HG02970 (cell line): ENCODE data around the gene KLHL7.
A peak's percentile ranks its signal among the peaks of the same experiment; 100 is the strongest.

Experiments used
- ATAC-seq: cut with Tn5 transposase; IDR thresholded peaks from one replicate; pipeline ENCODE4 v1.9.1; 2021; ENCODE audit warnings: mild to moderate bottlenecking, moderate library complexity, moderate number of reproducible peaks; ENCODE audit not compliant: unreplicated experiment, low FRiP score

Gene KLHL7, protein sequence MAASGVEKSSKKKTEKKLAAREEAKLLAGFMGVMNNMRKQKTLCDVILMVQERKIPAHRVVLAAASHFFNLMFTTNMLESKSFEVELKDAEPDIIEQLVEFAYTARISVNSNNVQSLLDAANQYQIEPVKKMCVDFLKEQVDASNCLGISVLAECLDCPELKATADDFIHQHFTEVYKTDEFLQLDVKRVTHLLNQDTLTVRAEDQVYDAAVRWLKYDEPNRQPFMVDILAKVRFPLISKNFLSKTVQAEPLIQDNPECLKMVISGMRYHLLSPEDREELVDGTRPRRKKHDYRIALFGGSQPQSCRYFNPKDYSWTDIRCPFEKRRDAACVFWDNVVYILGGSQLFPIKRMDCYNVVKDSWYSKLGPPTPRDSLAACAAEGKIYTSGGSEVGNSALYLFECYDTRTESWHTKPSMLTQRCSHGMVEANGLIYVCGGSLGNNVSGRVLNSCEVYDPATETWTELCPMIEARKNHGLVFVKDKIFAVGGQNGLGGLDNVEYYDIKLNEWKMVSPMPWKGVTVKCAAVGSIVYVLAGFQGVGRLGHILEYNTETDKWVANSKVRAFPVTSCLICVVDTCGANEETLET

DNA sequence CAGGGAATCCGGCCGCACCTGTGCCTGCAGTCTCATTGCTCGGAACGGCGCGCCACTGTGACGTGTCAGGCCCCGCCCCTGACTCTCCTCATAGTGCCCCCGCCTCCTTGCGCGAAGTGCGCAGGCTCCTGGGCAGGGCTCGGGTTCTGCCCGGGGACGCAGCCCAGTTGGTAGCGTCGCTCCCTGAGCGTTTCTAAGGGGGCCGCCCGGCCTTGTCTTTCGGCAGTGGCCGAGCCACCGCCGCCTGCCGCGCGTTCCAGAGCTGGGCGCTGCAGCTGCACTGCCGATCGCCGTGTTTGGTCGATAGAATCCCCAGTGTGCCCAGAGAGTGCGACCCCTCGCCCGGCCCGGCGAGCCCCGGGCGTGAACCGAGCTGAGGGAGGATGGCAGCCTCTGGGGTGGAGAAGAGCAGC, at the start of gene KLHL7:
Gene KLHL7, plus strand, starts transcription at position 142 of the 413 bp plus-strand sequence. Its CDS starts 242 bp downstream, at position 384.
- ATAC-seq: peak; percentile 97

DNA sequence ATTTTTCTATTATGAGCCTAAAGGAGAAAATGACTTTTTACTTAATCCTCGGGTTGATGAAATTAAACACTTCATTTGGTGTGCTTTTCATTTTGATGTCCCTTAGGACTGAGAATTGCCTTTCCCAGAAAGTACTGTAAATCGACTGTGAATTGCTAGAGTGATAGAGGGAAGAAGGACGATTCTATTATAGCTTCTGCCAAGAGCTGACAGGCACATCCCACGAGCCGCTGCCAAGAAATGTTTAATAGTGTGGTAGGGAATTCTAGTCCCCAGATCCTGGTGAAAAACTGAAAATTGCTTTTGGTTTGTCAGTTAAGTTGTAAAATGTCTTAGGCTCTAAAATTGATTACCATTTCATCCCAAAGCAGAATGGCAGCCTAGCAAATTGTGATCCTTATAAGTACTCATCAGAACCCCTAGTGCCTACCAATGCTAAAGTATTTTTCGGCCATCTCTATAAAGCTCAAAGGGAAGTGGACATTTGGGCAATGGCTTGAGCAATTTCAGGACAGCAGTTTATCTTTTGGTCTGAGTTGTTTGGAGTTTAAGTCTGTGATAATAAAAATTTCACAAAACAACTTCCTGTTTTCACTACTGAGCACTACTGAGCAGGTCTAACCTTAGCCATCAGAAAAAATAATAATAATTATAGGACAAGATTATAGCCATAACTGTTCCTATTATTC, 47.0 kb upstream of the KLHL7 start:
- ATAC-seq: no peak

DNA sequence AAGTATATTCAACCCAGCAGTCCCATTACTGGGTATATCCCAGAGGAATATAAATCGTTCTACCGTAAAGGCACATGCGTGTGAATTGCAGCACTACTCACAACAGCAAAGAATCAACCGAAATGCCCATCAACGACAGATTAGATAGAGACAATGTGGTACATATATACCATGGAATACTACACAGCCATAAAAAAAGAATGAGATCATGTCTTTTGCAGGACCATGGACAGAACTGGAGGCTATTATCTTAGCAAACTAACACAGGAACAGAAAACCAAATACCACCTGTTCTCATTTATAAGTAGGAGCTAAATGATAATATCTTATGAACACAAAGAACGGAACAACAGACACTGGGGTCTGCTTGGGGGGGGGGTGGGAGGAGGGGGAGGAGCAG, 44.3 kb upstream of the KLHL7 start:
- no peak for ATAC-seq

DNA sequence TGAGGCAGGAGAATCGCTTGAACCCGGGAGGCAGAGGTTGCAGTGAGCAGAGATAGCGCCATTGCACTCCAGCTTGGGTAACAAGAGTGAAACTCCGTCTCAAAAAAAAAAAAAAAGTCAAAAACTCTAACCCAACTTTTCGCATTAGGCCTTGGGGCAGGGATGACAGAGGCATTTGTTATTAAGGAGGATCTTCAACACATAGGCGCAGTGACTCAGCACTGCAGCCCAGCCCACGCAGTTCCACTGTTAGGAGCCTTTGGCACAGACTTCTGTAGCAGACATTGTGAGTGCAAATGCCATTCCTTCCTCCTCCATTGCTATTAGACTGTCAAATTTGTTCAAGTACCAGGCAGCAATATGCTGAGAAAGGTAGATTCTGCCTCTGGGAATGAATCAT, 43.1 kb upstream of the KLHL7 start:
- no peak for ATAC-seq

DNA sequence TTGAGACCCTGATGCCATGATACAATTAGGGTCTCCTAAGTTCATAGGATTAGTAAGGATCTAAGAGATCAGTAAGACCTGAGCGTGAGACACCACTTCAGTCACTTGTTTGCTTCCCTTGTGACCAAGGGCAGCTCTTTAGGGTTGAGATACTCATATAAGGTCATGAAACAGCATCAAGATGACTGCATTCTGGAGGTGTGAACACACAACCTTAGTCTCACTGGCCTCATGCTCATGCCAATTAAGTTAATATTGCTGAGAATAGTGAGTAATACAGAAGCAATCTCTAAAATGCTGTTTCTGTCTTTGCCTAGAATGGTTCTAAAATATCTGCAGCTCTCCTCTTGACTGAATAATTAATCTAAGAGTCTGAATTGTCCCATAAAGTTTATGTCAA, 39.6 kb upstream of the KLHL7 start:
- ATAC-seq: no peak

DNA sequence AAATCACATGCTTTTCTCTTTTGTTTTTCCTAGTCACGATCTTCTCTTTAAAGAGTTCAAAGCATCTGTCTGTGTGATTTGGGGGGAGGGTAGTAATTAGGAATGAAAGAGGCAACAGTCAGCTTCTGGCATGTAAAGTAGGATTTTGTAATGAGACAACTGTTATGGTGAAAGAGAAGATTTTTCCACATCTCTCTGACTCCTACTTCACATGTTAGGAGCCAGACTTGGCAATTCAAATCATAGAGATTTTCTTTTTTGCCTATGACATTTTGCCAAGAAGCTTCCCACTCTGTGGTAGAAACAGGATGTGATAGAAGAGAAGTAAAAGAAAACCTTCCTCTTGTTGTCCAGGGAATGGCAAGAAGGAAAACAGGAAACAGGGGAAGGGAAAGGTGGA, 38.3 kb upstream of the KLHL7 start:
- ATAC-seq: no peak

DNA sequence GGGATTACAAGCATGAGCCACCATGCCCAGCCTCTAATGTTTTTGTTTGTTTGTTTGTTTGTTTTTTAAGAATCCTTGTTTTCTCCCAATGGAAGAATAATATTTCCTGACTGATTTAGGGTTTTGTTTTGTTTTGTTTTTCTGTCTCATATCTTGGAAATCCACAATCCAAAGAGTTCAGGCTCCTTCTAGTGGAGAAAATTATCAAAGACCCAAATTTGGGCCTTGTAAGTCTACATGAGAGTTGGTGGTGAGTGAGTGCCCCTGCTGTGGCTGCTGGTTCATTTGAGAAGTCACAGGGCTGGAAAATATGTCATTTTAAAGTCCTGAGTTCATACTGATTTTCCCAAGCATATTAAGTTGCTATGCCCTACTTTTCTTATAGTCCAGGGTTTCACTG, 33.5 kb upstream of the KLHL7 start:
- ATAC-seq: no peak

DNA sequence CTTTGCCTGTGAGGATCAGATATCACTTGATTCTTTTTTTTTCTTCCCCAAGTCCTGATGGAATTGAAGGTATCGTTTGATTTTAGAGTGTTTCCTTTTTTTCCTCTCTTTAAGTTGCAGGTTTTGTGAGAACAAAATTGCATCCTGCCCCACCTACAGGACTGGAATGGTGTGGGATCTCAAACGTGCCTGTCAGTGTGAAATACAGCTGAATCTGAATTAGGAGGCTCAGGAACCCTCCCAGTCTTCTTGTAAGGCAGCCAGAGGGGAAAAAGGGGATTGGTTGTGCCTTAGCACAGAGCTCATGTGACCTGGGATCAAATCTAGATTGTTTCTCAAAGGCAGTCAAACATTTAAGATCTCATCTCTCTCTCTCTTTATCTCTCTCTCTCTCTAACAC, 32.7 kb upstream of the KLHL7 start:
- no peak for ATAC-seq

DNA sequence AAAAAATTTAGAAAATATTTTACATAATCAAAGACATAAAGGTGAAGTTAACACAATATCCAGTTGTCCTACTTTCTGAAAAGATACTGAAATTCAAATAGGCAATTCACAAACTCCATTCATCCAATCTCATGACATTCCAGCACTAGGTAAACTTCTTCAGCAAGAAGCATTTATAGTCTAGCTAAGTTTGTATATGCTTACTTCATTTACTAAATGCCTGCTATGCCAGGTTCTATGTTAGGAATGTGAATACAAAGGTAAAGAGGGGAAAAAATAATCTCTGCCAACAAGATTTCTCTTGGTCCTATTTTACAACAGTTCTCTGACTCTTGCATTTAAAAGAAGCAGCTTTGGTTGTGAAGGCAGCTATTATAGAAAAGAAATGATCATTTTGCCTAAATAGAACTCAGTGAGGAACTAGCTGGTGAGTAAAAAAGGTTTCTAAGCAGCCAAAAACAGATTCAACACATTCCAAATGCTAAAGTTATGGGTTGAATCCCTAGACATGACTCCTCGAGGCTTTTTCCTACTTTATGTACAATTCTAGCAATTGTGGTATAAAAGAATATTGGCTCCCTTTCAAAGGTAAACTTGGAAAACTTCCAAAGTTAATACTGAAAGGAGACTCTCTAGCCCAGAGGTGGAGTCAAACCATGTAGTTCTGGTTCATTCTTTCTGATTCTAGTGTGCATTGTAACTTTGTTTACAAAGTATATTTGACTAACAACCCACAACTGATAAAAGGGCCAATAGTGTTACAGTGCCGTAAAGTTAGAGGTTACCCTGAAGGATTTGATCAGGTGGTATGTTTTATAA, 30.9 kb upstream of the KLHL7 start:
- no peak for ATAC-seq

DNA sequence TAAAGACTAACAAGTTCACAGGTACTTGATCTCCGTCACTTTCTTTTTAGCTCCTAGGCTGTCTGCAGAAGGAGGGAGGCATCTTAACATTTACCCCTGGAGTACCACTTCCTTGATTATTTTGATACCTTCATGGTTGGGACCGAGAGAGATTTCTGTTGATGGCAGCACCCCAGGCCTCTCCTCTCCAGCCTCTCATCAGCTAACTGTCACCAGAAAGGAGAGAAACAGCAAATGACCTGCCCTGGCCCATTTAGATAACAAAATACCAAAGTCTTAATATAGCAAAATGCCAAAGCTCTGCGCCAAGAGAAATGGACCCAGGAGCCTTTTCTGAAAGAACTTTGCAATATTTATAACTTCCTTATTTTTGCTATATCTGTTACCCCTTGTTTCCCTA, 30.0 kb upstream of the KLHL7 start:
- ATAC-seq: no peak

DNA sequence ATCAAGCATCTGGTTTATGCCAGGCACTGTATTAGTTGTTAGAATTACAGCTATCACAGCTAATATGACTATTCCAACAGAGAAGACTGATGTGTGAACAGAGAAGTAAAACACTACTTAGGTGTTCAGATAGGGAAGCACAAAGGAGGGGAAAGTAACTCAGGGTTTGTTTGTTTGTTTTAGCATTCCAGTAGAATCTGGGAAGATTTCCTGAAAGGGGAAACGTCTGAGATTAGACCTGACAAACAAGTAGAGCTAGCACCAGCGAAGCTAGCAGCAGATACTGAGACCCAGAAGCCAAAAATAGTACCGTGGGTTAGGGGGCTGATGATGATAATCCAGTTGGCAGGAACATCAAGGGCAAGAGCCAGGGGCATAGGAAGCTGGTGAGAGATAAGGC, 28.8 kb upstream of the KLHL7 start:
- ATAC-seq: no peak

DNA sequence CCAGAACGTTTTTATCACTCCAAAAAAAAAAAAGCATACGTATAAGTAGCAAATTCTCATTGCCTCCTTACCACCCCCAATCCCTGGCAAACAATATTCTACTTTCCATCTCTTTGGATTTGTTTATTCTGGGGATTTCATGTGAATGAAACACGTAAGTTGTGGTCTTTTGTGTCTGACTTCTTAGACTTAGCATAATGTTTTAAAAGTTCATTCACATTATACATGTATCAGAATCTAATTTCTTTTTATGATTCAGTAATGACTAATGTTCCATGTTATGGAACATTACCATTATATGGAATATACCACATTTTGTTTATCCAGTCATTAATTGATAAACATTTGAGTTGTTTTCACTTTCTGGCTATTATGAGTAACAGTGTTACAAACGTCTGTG, 12.5 kb upstream of the KLHL7 start:
- ATAC-seq: no peak

DNA sequence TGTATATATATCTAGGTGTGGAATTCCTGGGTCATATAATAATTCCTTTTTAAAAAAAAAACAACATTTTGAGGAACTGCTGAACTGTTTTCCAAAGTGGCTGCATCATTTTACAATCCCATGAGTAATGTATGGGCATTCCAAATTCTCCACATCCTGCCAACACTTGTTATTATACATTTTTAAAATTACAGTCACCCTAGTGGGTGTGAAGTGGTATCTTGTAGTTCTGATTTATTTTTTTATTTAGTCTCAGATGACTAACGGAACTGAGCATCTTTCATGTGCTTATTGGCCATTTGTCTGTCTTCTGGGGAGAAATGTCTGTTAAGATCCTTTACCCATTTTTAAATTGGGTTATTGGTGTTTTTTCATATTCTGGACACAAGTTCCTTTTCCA, 12.0 kb upstream of the KLHL7 start:
- no peak for ATAC-seq

DNA sequence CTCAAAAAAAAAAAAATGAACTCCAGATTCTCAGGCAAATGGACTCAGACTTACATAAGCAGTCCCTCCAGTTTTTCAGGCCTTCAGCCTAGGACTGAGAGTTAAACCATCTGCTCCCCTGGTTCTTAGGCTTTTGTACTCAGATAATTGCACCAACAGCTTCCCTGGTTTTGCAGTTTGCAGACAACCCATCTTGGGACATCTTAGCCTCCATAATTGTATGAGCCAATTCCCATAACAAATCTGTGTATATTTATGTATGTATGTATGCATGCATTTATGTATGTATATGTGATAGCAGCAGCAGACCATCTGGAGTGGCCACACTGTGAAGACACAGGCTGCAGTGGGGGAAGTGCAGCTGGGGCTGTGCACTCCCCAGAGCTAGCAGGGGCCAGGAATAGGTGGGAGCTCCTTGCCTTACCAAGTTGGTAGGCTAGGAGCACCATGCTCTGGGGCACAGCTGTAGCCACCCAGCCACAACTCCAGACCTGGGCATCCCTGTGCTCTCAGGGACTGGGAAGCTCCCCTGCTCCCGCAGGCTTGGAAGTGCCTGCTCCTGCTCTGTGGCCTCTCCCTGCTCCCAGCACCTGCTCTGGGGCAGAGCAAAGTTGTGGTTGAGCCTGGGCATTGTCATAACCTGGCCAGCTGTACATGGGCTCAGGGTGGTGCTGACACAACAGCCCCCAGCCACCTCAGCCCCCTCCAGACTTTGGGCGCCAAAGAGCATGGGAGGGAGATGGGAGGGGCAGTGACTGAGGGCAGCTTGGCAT, 8.9 kb upstream of the KLHL7 start:
- ATAC-seq: no peak

DNA sequence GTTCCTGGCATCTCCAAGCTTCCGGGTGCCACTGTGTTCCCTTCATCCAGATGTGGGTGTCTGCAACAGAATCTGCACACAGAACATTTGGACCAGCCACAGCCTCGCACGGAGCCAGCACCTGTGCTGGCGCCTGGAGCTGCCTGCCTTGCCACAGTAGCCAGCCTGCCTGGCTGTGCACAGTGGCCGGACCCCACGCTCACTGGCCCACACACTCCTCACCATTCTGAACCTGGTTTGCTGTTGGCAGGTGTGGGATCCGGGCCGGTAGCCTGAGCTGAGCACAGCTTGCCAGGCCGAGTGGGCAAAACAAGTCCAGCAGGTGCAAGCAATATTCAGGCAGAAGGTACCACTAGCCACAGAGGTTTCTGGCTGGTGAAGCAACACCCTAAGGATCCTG, 7.6 kb upstream of the KLHL7 start:
- ATAC-seq: no peak

DNA sequence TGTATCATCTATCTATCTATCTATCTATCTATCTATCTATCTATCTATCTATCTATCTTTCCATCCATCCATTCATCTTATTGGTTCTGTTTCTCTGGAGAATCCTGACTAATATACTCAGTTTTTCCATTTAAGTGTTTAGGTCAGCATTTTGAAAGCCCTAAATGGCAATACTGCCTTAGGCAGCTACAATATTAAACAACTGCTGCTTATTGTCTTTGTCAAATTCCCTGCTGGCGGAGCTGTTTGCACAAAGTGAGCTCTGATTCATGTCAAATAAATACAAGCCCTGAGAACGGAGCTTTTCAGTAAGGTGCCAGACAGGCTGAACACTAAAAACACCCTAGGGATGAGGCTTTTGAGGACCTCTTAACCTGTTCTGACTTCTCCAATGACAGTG, 7.1 kb upstream of the KLHL7 start:
- no peak for ATAC-seq

DNA sequence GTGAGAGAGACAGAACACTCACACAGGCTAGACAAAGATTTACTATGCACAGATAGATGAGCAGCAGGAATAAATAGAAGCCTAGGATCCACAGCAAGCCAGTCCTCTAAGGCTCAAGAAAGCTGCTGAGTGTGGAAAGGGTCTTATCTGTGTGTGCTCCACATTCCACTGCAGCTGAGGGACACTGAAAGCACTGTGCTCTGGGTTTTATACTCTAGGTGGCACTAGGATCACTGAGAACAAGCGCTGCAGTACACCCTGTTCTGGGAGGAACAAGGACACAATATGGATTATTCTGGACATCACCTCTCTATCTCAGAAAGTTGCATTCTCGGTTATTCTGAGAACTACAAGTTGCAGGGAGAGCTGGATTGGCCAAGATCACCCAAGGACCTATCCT, 4.9 kb upstream of the KLHL7 start:
- ATAC-seq: no peak

DNA sequence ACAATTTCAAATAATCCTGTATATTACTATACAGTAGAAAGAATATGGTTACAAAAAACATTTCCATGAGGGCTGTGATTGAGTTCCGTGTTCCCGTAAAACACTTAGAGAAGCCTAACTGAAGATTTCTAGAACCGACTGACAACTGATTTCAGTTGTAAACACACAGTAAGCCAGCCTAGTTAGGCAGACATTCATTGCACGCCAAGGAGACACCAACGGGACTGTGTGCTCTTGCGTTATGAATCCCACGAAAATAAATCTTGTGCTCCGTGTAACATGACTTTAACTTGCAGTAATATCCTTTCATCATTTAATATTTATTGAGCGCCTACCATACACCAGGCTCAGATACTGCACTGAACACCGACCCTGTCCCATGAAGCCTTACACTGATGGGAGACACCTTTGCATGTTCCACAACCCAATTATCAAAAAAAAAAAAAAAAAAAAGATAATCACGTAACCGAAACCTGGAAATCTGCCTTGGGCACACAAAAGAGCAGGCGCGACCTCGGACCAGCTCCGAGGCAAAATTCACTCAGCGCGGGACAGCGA, 420 bp upstream of the KLHL7 start:
- peak; percentile 18 for ATAC-seq

DNA sequence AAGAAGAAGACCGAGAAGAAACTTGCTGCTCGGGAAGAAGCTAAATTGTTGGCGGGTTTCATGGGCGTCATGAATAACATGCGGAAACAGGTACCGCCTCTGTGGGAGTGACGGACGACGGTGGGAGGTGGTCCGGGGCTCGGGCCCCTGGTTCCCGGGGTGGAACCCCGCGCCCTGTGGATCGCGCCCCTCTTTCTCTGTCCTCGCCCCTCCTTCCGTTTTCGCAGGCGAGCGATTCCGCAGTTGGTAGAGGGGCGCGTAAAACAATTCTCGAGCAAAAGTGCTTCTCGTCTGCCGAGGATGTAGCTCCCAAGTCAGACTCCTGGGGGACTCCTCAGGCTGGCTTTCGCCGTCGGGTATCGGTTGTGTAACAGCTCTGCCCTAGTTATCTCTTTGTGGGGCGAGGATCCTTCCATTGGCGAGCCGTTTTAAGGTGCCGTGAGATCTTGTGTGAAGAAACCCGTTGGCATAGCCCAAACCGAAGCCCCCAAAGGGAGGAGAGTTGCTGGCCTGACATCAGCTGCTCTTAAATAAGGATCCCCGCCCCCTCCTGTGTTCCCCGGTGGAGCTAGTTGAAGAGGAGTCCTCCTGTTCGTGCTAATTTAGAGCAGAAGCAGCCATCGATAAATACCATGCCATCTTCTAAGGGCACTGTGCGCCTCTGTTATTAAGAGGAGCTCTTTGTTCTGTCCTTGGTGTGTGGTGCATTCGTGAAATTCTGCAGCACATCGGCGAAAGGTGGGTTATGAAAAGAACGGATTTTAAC, 655 bp downstream of the KLHL7 start:
- peak; percentile 24 for ATAC-seq
